K562 (cell line): Measurements from ENCODE around the gene EPHA2. TPM values are rescaled to one million over a fixed set of nuclear protein-coding genes. Genes with fewer than 3 reads are reported as not detected.

Source experiments
- BMI1 ChIP-seq: fragments of 150-350 bp; IDR thresholded peaks from 2 replicates; pipeline ENCODE4 v1.6.1; 2014; ENCODE audit warnings: low read length
- CCNT2 ChIP-seq: IDR thresholded peaks from 2 replicates; pipeline ENCODE4 v1.6.1; 2011; ENCODE audit warnings: borderline replicate concordance, low read depth, mild to moderate bottlenecking, moderate library complexity, mixed read lengths, low read length; ENCODE audit not compliant: insufficient read length; ENCODE audit errors: extremely low read depth
- HNRNPH1 ChIP-seq: fragments of 200-400 bp; formaldehyde crosslinking; optimal IDR thresholded peaks from 2 replicates; pipeline ENCODE3; 2017; ENCODE audit warnings: low read depth, mild to moderate bottlenecking, low read length, moderate library complexity
- NFRKB ChIP-seq: fragments of 450-650 bp; IDR thresholded peaks from 2 replicates; pipeline ENCODE4 v1.6.1; 2016; ENCODE audit warnings: low read depth
- NR3C1 ChIP-seq: sonication (generic); formaldehyde crosslinking; IDR thresholded peaks from 2 replicates; pipeline ENCODE4 v1.8.1; 2022; ENCODE audit warnings: missing genetic modification reagents
- RB1 ChIP-seq: fragments of 450-650 bp; IDR thresholded peaks from 2 replicates; pipeline ENCODE4 v1.6.1; 2017; ENCODE audit warnings: low read depth, mild to moderate bottlenecking
- RFX1 ChIP-seq: fragments of 450-650 bp; IDR thresholded peaks from 2 replicates; pipeline ENCODE4 v1.6.1; 2016; ENCODE audit warnings: mild to moderate bottlenecking, moderate library complexity
- SRSF7 ChIP-seq: fragments of 200-400 bp; formaldehyde crosslinking; optimal IDR thresholded peaks from 2 replicates; pipeline ENCODE3; 2017; ENCODE audit warnings: mild to moderate bottlenecking, low read depth, low read length
- UBTF ChIP-seq, 2 experiments: IDR thresholded peaks; 2 replicates each; pipeline ENCODE4 v1.6.1; 2012; ENCODE audit warnings: improper control_type of control experiment in 2 of 2, low read depth in 2 of 2, low read length in 2 of 2, borderline replicate concordance in 1 of 2
- ZBTB1 ChIP-seq: sonication (generic); formaldehyde crosslinking; IDR thresholded peaks from 2 replicates; pipeline ENCODE4 v1.8.1; 2023; ENCODE audit warnings: missing genetic modification reagents, low read depth, mild to moderate bottlenecking, borderline replicate concordance
- ZNF77 ChIP-seq: fragments of 250-450 bp; sonication (Bioruptor Pico); IDR thresholded peaks from 2 replicates; pipeline ENCODE4 v1.5.0; 2020
- polyA plus RNA-seq, 8 experiments: library from polyadenylated mRNA; depleted of rRNA in 4 of 8; stranded (reverse) in 5 of 8; unstranded in 3 of 8; fragments of >200 nt; fragmentation: Nextera tagmentation in 2 of 8; fragmentation: Illumina TruSeq in 1 of 8; extraction: Ambion mirVana in 2 of 8; extraction: Trizol in 1 of 8; gene quantifications; 2 replicates each; pipeline versions ENCODE4 v1.2.1 to v1.2.3, GENCODE V29; 2011 to 2014; ENCODE audit warnings: inconsistent platforms in 1 of 8, missing spikeins in 1 of 8
- total RNA-seq, 7 experiments: library from RNA; depleted of rRNA in 6 of 7; stranded (reverse); fragments of >200 nt in 6 of 7; fragmentation: Illumina TruSeq in 2 of 7; extraction: Trizol in 2 of 7; gene quantifications; 2 replicates each; pipeline versions ENCODE4 v1.2.1 to v1.2.3, GENCODE V29; 2011 to 2021; ENCODE audit warnings: low replicate concordance in 1 of 7
- TF ChIP-seq, protein P1 (sequence below): fragments of 450-650 bp; IDR thresholded peaks from 2 replicates; pipeline ENCODE4 v1.6.1; 2016; ENCODE audit warnings: mild to moderate bottlenecking, moderate library complexity
- TF ChIP-seq, protein P2 (sequence below): sonication (generic); formaldehyde crosslinking; IDR thresholded peaks from 2 replicates; pipeline ENCODE4 v1.9.0; 2022; ENCODE audit warnings: mild to moderate bottlenecking, missing genetic modification reagents

EPHA2 gene
- total and polyA plus RNA-seq, 9 of the 15 experiments (the other 6 are each of a cell fraction or from before 2014, with no cell fraction given), result 0.04 to 0.40 (median 0.07) TPM; not detected in 4

DNA sequence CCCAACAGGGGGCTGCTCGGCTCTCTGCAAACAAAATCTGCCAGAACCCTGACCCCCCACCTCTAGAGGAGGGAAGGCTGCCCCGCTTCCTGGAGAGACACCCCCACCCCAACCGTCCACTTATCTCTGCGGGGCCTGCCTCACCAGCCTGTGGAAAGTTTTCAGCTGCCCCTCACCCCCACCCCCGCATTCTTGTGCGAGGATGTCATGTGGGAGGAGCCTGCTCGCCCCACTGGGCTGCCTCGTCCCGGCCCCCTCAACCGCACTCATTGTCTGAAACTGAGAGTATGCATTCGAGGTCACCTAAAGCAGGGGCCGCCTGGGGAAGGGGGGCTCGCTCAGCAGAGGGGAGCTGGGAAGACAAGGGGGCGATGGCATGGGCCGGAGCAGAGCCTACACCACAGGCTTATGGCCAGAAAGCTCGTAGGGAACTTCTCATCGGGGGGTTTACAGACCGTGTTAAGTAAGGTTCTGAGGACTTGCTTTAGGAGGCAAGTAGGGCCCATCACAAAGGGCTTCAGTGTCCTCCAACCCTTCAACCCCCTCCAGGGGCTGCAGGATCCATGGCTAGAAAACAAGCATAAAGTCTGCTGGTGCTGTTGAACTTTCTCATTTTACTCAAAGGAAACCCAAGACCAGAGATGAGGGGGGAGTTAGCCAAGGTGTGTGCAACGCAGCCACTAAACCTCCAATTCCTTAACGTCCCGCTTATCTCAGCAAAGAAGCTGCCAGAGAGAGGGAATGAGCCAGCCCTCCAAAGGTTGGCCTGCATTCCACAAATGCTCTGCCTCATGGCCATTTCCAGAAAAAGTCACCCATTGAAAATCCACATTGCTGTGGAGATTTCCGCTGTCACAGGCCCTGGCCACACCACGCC is 9.4 kb downstream of the EPHA2 start (continued):
- TF ChIP-seq, protein P1, sequence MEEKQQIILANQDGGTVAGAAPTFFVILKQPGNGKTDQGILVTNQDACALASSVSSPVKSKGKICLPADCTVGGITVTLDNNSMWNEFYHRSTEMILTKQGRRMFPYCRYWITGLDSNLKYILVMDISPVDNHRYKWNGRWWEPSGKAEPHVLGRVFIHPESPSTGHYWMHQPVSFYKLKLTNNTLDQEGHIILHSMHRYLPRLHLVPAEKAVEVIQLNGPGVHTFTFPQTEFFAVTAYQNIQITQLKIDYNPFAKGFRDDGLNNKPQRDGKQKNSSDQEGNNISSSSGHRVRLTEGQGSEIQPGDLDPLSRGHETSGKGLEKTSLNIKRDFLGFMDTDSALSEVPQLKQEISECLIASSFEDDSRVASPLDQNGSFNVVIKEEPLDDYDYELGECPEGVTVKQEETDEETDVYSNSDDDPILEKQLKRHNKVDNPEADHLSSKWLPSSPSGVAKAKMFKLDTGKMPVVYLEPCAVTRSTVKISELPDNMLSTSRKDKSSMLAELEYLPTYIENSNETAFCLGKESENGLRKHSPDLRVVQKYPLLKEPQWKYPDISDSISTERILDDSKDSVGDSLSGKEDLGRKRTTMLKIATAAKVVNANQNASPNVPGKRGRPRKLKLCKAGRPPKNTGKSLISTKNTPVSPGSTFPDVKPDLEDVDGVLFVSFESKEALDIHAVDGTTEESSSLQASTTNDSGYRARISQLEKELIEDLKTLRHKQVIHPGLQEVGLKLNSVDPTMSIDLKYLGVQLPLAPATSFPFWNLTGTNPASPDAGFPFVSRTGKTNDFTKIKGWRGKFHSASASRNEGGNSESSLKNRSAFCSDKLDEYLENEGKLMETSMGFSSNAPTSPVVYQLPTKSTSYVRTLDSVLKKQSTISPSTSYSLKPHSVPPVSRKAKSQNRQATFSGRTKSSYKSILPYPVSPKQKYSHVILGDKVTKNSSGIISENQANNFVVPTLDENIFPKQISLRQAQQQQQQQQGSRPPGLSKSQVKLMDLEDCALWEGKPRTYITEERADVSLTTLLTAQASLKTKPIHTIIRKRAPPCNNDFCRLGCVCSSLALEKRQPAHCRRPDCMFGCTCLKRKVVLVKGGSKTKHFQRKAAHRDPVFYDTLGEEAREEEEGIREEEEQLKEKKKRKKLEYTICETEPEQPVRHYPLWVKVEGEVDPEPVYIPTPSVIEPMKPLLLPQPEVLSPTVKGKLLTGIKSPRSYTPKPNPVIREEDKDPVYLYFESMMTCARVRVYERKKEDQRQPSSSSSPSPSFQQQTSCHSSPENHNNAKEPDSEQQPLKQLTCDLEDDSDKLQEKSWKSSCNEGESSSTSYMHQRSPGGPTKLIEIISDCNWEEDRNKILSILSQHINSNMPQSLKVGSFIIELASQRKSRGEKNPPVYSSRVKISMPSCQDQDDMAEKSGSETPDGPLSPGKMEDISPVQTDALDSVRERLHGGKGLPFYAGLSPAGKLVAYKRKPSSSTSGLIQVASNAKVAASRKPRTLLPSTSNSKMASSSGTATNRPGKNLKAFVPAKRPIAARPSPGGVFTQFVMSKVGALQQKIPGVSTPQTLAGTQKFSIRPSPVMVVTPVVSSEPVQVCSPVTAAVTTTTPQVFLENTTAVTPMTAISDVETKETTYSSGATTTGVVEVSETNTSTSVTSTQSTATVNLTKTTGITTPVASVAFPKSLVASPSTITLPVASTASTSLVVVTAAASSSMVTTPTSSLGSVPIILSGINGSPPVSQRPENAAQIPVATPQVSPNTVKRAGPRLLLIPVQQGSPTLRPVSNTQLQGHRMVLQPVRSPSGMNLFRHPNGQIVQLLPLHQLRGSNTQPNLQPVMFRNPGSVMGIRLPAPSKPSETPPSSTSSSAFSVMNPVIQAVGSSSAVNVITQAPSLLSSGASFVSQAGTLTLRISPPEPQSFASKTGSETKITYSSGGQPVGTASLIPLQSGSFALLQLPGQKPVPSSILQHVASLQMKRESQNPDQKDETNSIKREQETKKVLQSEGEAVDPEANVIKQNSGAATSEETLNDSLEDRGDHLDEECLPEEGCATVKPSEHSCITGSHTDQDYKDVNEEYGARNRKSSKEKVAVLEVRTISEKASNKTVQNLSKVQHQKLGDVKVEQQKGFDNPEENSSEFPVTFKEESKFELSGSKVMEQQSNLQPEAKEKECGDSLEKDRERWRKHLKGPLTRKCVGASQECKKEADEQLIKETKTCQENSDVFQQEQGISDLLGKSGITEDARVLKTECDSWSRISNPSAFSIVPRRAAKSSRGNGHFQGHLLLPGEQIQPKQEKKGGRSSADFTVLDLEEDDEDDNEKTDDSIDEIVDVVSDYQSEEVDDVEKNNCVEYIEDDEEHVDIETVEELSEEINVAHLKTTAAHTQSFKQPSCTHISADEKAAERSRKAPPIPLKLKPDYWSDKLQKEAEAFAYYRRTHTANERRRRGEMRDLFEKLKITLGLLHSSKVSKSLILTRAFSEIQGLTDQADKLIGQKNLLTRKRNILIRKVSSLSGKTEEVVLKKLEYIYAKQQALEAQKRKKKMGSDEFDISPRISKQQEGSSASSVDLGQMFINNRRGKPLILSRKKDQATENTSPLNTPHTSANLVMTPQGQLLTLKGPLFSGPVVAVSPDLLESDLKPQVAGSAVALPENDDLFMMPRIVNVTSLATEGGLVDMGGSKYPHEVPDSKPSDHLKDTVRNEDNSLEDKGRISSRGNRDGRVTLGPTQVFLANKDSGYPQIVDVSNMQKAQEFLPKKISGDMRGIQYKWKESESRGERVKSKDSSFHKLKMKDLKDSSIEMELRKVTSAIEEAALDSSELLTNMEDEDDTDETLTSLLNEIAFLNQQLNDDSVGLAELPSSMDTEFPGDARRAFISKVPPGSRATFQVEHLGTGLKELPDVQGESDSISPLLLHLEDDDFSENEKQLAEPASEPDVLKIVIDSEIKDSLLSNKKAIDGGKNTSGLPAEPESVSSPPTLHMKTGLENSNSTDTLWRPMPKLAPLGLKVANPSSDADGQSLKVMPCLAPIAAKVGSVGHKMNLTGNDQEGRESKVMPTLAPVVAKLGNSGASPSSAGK, result peak; percentile 62; the same call in 1 of the 2 replicates
- peak; percentile 67 for TF ChIP-seq CCNT2
- TF ChIP-seq NR3C1 (CRISPR knock-in tag), result no peak
- TF ChIP-seq ZBTB1, result no peak
- no peak for TF ChIP-seq BMI1
- TF ChIP-seq, protein P2, sequence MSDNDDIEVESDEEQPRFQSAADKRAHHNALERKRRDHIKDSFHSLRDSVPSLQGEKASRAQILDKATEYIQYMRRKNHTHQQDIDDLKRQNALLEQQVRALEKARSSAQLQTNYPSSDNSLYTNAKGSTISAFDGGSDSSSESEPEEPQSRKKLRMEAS, result 0 out of 2 replicates have a peak, but pooled peaks have one; percentile 2
- no peak for TF ChIP-seq SRSF7
- TF ChIP-seq NFRKB, result peak; percentile 18; the same call in 1 of the 2 replicates
- TF ChIP-seq HNRNPH1, result no peak
- no peak for TF ChIP-seq UBTF (IDR thresholded peaks at IDR 0.05; ENCODE audit: borderline replicate concordance in 1 of 2, low read depth in 2 of 2, low read length in 2 of 2)
- TF ChIP-seq RB1, result peak; percentile 38; the same call in 1 of the 2 replicates
- no peak for TF ChIP-seq RFX1
- TF ChIP-seq ZNF77, result no peak
